A673 (cell line): Measurements from ENCODE around the gene RERE. TPM values are rescaled to one million over a fixed set of nuclear protein-coding genes. Genes with fewer than 3 reads are reported as not detected.
A peak's percentile ranks its signal among the peaks of the same experiment; 100 is the strongest.
"Not testable (repeated sequence)": the region's sequence is repeated elsewhere in the genome, so short reads cannot be mapped to it uniquely, and the experiment has no call there.

Experiments used
- BruUV-seq: library from RNA; stranded (reverse); fragments of 400-500 nt; replicated peaks from 2 replicates; lab custom pipeline; 2021; lab: Mats Ljungman, UMichigan
- CTCF ChIA-PET: fragments of 300-600 bp; sonication (Branson Sonifier 250); formaldehyde crosslinking; loops from one replicate; lab custom pipeline; 2022; ENCODE audit warnings: antibody characterized with exemption; lab: Charles Lee
- POLR2A ChIA-PET: fragments of 300-600 bp; sonication (Branson Sonifier 250); formaldehyde crosslinking; loops from one replicate; lab custom pipeline; 2022; ENCODE audit warnings: antibody characterized with exemption; ENCODE audit not compliant: low non-redundant PET; lab: Charles Lee
- DNase-seq: peaks from one replicate; pipeline ENCODE4 v3.0.0-alpha.2; 2015; ENCODE audit warnings: low spot score
- H3K27ac ChIP-seq: fragments of 200-600 bp; sonication (generic); 2 replicates; pipeline ENCODE4 v1.5.1; 2016; ENCODE audit warnings: mixed run types, low read depth, mild to moderate bottlenecking, mixed read lengths, antibody characterized with exemption, low read length; ENCODE audit not compliant: poor library complexity, severe bottlenecking
- H3K27me3 ChIP-seq: fragments of 200-600 bp; sonication (generic); replicated peaks from 2 replicates; pipeline ENCODE4 v1.6.1; 2017; ENCODE audit warnings: mixed run types, low read depth, mild to moderate bottlenecking, mixed read lengths, antibody characterized with exemption, low read length; ENCODE audit not compliant: insufficient read depth, poor library complexity
- H3K36me3 ChIP-seq: fragments of 200-600 bp; sonication (generic); 2 replicates; pipeline ENCODE4 v1.6.1; 2016; ENCODE audit warnings: mixed run types, mild to moderate bottlenecking, mixed read lengths, antibody characterized with exemption, low read length; ENCODE audit not compliant: insufficient read depth, poor library complexity, severe bottlenecking
- H3K4me1 ChIP-seq: fragments of 200-600 bp; sonication (generic); 2 replicates; pipeline ENCODE4 v1.6.1; 2017; ENCODE audit warnings: mixed run types, mild to moderate bottlenecking, mixed read lengths, antibody characterized with exemption, low read length; ENCODE audit not compliant: insufficient read depth, poor library complexity, severe bottlenecking
- H3K4me3 ChIP-seq: fragments of 200-600 bp; sonication (generic); 2 replicates; pipeline ENCODE4 v1.5.1; 2016; ENCODE audit warnings: low read depth, mixed run types, mild to moderate bottlenecking, mixed read lengths, low read length; ENCODE audit not compliant: poor library complexity, severe bottlenecking
- H3K9me3 ChIP-seq: fragments of 200-600 bp; sonication (generic); 2 replicates; pipeline ENCODE4 v1.6.1; 2016; ENCODE audit warnings: mixed run types, low read depth, mild to moderate bottlenecking, mixed read lengths, antibody characterized with exemption, low read length; ENCODE audit not compliant: poor library complexity, severe bottlenecking
- CTCF ChIP-seq: fragments of 300-800, 200-600 bp; sonication (generic); conservative IDR thresholded peaks from 2 replicates; pipeline ENCODE4 v1.5.1; 2017; ENCODE audit warnings: low read depth, mild to moderate bottlenecking, antibody characterized with exemption, low read length, moderate library complexity, mixed read lengths
- EZH2 ChIP-seq: fragments of 200-600 bp; sonication (generic); IDR thresholded peaks from 2 replicates; pipeline ENCODE4 v1.6.1; 2017; ENCODE audit warnings: borderline replicate concordance, low read depth, mild to moderate bottlenecking, mixed read lengths, antibody characterized with exemption, low read length; ENCODE audit not compliant: poor library complexity, severe bottlenecking
- intact Hi-C: fragments of 100-400 bp; cut with micrococcal nuclease; formaldehyde crosslinking; loops from one replicate; pipeline ENCODE4 v1.10.0; 2022; ENCODE audit not compliant: unreplicated experiment
- total RNA-seq: library from RNA; stranded (reverse); gene quantifications from 2 replicates; pipeline ENCODE4 v1.2.3, GENCODE V29; 2021

RERE gene
- total RNA-seq, 1 experiment from 2014 or later, result 188 TPM

GRCh38 chr1:8503842-8504241 is 313.6 kb downstream of the RERE start:
- POLR2A ChIA-PET, result no interaction called here
- Histone ChIP-seq H3K27ac (peak overlapping the region; percentile 4), H3K36me3 (peaks cover 8% of the 10 kb centered on the region), H3K4me1 (peaks cover 8% of the 10 kb centered on the region), H3K27me3 (no peaks in the 10 kb centered on the region), H3K9me3 (no peaks in the 10 kb centered on the region), H3K4me3 (no peak overlapping the region)
- BruUV-seq, result no TSS peak
- CTCF ChIA-PET, result no interaction called here
- TF ChIP-seq EZH2 (no peak), CTCF (no peak)
- intact Hi-C loops, result no loop called here
- no peak for DNase-seq

DNA sequence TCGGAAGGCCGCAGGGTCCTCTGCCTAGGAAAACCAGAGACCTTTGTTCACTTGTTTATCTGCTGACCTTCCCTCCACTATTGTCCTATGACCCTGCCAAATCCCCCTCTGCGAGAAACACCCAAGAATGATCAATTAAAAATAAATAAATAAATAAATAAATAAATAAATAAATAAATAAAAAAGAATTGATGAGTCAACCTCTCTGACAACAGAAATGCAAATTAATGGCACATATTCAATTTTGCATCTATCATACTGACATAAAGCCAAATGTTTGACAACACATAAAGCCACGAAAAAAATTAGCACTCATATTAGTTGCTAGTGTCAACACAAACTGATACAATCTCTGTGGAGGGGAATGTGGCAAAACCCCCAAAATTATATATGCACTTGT is 314.5 kb downstream of the RERE start:
- POLR2A ChIA-PET, H3K4me1 ChIP-seq, BruUV-seq, H3K27ac ChIP-seq, DNase-seq, intact Hi-C loops, H3K9me3 ChIP-seq, H3K36me3 ChIP-seq, H3K27me3 ChIP-seq, H3K4me3 ChIP-seq: not testable (repeated sequence)
- CTCF ChIA-PET, result interaction anchor here (0.6 kb wide), 1 partner anchor 47 kb away, joined by 3 read pairs; no protein-coding TSS in a partner anchor

DNA sequence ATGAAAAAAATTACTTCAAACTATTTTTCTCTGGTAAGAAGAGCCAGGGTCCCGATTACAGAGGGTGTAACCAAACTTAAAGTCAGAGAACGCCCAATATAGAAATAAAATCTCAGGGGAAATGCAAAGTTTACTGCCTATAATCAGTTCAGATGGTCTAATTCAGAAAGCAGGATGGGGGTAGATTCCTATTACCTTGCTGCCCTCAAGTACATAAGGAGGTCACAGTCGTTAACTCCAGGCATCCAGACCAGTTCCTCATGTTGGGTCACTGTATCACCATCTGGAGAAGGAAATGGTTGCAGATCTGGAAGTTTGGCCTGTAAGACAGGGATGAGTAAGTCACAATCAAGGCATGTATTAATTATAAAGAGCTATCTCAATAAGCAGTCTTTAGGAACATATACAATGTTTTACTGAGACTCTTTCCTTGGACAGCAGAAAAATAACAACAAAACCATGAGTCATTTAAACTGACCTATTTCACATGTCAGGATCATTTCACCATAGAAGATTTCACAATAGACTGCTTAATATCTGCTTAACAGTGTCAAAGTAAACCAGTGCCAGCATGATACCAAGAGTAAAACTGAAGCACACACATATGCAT is 320.1 kb downstream of the RERE start:
- TF ChIP-seq EZH2, result no peak
- TF ChIP-seq CTCF, result no peak
- no peak for DNase-seq
- Histone ChIP-seq H3K4me1 (peaks cover 10% of the 10 kb centered on the region), H3K27ac (no peak overlapping the region), H3K36me3 (peaks cover 43% of the 10 kb centered on the region), H3K4me3 (no peak overlapping the region), H3K27me3 (no peaks in the 10 kb centered on the region), H3K9me3 (no peaks in the 10 kb centered on the region)
- BruUV-seq, result no TSS peak
- intact Hi-C loops, result no loop called here
- ChIA-PET CTCF (no interaction called here), POLR2A (no interaction called here)

DNA sequence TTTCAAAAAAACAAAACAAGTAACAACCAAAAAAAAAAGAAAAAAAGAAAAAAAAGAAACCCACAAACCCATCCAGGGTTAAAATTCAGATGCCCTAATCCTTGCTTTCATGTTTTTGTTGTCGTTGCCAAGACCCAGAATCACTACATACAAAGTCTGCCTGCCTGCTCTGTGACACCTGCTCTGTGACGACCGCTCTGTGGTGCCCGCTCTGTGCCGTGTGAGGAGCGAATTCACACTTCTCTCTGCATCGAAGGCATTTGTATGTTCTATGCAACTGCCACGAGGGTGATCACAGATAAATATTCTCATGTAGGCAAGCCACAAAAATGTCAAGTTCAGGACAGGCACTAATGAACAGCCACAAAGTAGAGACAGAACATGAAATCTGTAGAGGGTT is 321.0 kb downstream of the RERE start:
- DNase-seq, result no peak
- no peak for TF ChIP-seq CTCF
- ChIA-PET CTCF (no interaction called here), POLR2A (no interaction called here)
- H3K4me1 ChIP-seq, result peaks cover 15% of the 10 kb centered on the region
- H3K9me3 ChIP-seq, result no peaks in the 10 kb centered on the region
- no TSS peak for BruUV-seq
- no peak overlapping the region for H3K4me3 ChIP-seq
- no peaks in the 10 kb centered on the region for H3K27me3 ChIP-seq
- H3K36me3 ChIP-seq, result peaks cover 43% of the 10 kb centered on the region
- intact Hi-C loops, result no loop called here
- H3K27ac ChIP-seq, result no peak overlapping the region
